Measurements from ENCODE around the gene INPP5D. TPM values are rescaled to one million over a fixed set of nuclear protein-coding genes. Genes with fewer than 3 reads are reported as not detected.

The INPP5D gene
- polyA plus RNA-seq, 1 of the 3 experiments (the other 2 are of a cell fraction), result 1.3 TPM

- TF ChIP-seq ZBTB33 (IDR thresholded peaks at IDR 0.05; ENCODE audit: borderline replicate concordance, low read depth) (no peak), YY1 (IDR thresholded peaks at IDR 0.05; ENCODE audit: low read depth) (no peak), EZH2phosphoT487 (IDR thresholded peaks at IDR 0.05; ENCODE audit: borderline replicate concordance, low read depth) (no peak), FOXJ3 (CRISPR knock-in tag; IDR thresholded peaks at IDR 0.05) (no peak), MEF2A (IDR thresholded peaks at IDR 0.05; ENCODE audit: borderline replicate concordance, low read depth) (no peak)
- TF ChIP-seq, protein P1, sequence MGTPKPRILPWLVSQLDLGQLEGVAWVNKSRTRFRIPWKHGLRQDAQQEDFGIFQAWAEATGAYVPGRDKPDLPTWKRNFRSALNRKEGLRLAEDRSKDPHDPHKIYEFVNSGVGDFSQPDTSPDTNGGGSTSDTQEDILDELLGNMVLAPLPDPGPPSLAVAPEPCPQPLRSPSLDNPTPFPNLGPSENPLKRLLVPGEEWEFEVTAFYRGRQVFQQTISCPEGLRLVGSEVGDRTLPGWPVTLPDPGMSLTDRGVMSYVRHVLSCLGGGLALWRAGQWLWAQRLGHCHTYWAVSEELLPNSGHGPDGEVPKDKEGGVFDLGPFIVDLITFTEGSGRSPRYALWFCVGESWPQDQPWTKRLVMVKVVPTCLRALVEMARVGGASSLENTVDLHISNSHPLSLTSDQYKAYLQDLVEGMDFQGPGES (IDR thresholded peaks at IDR 0.05; ENCODE audit: low read depth, low read length), result no peak
Measured at GRCh38 chr2:233047206-233047605, 12.9 kb upstream of the INPP5D start (continued).

DNA sequence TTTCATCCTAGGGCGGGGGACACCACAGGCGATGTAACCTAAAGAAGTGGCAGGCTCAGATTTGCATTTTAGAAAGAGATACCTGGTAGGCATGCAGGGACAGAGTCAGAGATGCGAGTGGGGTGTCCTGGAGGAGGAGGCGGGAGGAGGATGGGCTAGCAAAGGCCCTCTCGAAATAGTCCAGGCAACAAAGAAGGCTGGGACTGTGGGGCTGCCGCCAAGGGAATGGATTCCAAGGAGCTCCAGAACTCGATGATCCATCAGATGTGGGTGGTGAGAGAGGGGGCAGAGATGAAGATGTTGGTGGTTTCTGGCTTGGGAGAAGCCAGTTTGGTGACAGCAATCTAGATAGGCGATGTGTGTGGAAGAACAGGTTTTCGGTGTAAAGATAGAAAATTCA lies 12.5 kb upstream of the INPP5D start:
- TF ChIP-seq GATA2 (CRISPR knock-in tag; IDR thresholded peaks at IDR 0.05), result no peak
- TF ChIP-seq, protein P2, sequence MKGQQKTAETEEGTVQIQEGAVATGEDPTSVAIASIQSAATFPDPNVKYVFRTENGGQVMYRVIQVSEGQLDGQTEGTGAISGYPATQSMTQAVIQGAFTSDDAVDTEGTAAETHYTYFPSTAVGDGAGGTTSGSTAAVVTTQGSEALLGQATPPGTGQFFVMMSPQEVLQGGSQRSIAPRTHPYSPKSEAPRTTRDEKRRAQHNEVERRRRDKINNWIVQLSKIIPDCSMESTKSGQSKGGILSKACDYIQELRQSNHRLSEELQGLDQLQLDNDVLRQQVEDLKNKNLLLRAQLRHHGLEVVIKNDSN (IDR thresholded peaks at IDR 0.05; ENCODE audit: borderline replicate concordance, low read depth), result no peak
- no peak for TF ChIP-seq NFIC (IDR thresholded peaks at IDR 0.05; ENCODE audit: borderline replicate concordance)
- no peak for TF ChIP-seq ELF1 (IDR thresholded peaks at IDR 0.05)
- no peak for TF ChIP-seq REST (IDR thresholded peaks at IDR 0.05; ENCODE audit: low read depth, low read length)
- no peak for TF ChIP-seq MXI1 (IDR thresholded peaks at IDR 0.05; ENCODE audit: low read depth, low read length)
- TF ChIP-seq RAD21 (IDR thresholded peaks at IDR 0.05; ENCODE audit: low read length), result no peak
- no peak for TF ChIP-seq RFX5 (IDR thresholded peaks at IDR 0.05; ENCODE audit: low read length)
- no peak for TF ChIP-seq PBX3 (IDR thresholded peaks at IDR 0.05)
- no peak for TF ChIP-seq YY1 (IDR thresholded peaks at IDR 0.05; ENCODE audit: low read depth)
- TF ChIP-seq, protein P3, sequence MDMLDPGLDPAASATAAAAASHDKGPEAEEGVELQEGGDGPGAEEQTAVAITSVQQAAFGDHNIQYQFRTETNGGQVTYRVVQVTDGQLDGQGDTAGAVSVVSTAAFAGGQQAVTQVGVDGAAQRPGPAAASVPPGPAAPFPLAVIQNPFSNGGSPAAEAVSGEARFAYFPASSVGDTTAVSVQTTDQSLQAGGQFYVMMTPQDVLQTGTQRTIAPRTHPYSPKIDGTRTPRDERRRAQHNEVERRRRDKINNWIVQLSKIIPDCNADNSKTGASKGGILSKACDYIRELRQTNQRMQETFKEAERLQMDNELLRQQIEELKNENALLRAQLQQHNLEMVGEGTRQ (IDR thresholded peaks at IDR 0.05; ENCODE audit: borderline replicate concordance, low read depth, low read length), result no peak
- no peak for TF ChIP-seq EZH2phosphoT487 (IDR thresholded peaks at IDR 0.05; ENCODE audit: borderline replicate concordance, low read depth)
- TF ChIP-seq FOXM1 (IDR thresholded peaks at IDR 0.05; ENCODE audit: low read depth), result no peak
- no peak for TF ChIP-seq ZBTB33 (IDR thresholded peaks at IDR 0.05; ENCODE audit: borderline replicate concordance, low read depth)
- TF ChIP-seq RXRA (IDR thresholded peaks at IDR 0.05; ENCODE audit: borderline replicate concordance, low read depth), result no peak
- no peak for TF ChIP-seq RCOR1 (IDR thresholded peaks at IDR 0.05; ENCODE audit: low read length)
- no peaks in the 10 kb centered on the region for H3K9me2 ChIP-seq
- POLR2A ChIA-PET, result no interaction called here
- no peak overlapping the region for H2AFZ ChIP-seq (ENCODE audit: low read depth)
- H3K4me2 ChIP-seq, result no peak overlapping the region
- H3K27ac ChIP-seq (ENCODE audit: low read depth in 2 of 2, low read length in 1 of 2), result no peak overlapping the region
- no peak overlapping the region for H3K9ac ChIP-seq
- H3F3A ChIP-seq (replicated peaks; ENCODE audit: insufficient read depth), result no peaks in the 10 kb centered on the region
- H3K79me2 ChIP-seq (ENCODE audit: insufficient read depth), result no peaks in the 10 kb centered on the region
- H3K27me3 ChIP-seq (ENCODE audit: insufficient read depth), result peaks cover 4% of the 10 kb centered on the region; the same call in 1 of the 2 replicates
- CTCF ChIA-PET, result interaction anchor here (0.8 to 1.9 kb wide), 3 partner anchors 16 to 173 kb away, joined by 4 to 6 read pairs (median 4); no protein-coding TSS in a partner anchor
- WGBS (ENCODE audit: low lambda C conversion rate), result 74% methylated on average over 9 of the region's 9 CpGs
- no peak for DNase-seq
- H3K4me3 ChIP-seq (ENCODE audit: low read depth in 2 of 2, low read length in 1 of 2), result no peak overlapping the region
- no peaks in the 10 kb centered on the region for H3K9me3 ChIP-seq
- no peaks in the 10 kb centered on the region for H3K36me3 ChIP-seq (replicated peaks in 1 of 2; ENCODE audit: control insufficient read depth in 1 of 2, insufficient read depth in 2 of 2, low read length in 1 of 2)
- no peaks in the 10 kb centered on the region for H3K4me1 ChIP-seq (ENCODE audit: control insufficient read depth in 1 of 2, insufficient read depth in 2 of 2, low read depth in 1 of 2, low read length in 1 of 2)
- no peaks in the 10 kb centered on the region for H4K20me1 ChIP-seq (ENCODE audit: insufficient read depth)
